Measurements from ENCODE around the gene ACTRT2.

ACTRT2 gene

DNA sequence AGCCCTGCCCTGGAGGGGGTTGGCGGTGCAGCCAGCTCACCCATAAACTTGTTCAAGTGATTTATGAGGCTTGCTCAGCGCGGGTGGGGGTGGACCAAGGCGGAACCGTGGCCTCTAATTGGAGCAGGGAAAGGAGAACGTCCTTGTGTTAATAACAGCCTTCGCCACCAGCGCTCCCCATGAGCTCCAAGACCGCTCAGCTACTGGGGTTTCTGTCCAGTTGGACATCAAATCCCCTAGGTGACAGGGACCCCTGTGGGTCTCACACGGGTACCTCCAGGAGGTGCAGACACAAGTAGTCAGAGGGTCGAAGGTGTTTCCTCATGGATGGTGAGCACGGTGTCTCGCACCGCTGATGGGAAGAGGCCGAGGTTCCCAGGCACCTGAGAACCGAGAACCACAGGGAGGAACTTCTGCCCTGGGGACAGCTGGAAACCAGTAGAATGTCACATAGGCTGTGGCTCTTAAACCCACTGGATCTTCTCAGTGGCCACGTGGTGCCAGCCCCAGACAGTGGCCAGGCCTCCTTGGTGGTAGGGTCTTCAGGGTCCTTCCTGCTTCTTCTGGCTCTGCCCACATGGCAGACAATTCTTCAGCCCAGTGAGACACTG, 3.7 kb upstream of the ACTRT2 start:
- DNase-seq (ENCODE audit: low read depth, low spot score), result no peak

DNA sequence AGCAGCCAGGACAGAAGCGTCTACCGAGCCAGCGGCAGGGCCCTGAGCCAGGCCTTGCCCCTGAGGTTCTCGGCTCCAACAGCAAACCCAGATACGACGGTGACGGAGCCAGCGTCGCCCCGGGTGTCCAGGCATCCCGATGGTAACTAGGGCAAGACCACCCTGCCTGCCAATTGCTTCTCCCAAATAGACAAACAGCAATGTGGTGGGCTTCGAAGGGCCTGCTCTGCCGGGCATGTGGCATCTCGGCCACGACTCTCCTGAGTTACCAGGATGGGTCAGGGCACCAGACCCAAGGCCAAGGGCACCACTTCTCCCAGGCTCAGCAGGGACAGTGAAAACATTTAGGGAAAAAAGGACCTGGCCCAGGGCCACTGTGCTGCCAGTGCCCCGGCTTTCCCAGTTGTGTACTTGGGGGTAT, 3.2 kb upstream of the ACTRT2 start:
- no peak for DNase-seq (ENCODE audit: low read depth, low spot score)

DNA sequence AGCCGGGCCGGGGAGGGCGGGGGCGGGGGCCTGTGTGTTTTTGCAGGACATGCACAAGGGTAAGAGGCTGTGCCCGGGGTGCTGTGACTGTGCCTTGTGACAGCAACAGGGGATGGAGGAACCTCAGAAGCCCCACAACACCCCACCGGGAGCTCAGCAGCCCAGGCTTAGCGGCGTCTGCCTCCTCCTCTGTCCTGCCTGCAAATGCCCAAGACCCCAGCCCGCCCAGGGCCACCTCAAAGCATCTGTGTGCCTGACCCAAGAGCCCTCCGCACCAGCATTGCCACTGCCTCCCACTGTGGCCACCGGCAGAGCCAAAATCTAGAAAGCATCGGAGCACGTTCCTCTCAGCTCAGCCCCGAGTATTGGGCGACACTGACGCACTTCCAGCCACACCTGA, 2.7 kb upstream of the ACTRT2 start:
- DNase-seq (ENCODE audit: low read depth, low spot score), result no peak

DNA sequence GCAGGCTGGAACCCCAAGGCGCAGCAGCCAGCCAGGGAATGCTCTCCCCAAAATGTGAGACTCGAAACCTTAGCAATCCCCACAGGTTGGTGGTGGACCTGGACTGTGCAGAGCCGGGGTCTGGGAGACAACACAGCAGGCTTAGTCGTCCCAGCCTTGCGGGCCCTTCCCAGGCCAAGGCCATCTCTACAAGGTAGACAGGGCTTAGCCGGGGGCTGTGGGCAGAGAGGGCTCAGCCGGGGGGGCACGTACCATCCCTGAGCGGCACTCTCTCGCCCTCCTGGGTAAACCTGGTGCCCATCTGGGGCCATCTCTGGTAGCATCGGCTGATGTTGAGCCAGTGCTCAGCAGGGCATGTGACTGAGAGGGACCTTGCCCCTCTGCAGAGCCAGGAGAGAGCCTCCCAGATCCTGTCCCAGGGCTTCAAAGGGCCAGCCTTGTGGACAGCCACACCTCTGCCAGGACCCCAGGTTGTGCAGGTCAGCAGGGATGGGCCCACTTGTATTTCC, 2.2 kb upstream of the ACTRT2 start:
- no peak for DNase-seq (ENCODE audit: low read depth, low spot score)

DNA sequence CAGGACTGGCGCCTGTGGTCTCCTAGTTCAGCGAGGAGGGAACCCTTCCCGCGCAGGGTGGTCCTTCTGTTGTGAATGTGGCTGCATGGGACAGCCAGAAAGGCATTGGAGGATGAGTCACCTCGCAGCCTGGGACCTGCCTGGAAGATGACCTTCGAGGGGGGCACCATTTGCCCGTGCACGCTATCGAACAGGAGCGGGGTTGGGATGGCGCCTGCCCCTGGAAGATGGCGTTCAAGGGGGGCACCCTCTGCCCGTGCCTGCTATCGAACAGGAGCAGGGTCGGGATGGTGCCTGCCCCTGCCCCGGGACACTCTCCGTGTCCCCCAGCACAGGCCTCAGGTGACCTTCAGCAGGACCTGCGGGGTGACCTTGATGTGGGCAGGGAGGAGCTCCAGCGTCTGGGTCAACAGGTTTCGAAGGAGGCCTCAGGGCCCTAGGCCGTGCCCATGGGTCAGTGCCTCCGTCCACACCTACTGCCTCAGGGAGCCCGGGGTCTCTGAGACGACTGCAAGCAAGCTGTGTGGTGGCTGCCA, 1.7 kb upstream of the ACTRT2 start:
- no peak for DNase-seq (ENCODE audit: low read depth, low spot score)

DNA sequence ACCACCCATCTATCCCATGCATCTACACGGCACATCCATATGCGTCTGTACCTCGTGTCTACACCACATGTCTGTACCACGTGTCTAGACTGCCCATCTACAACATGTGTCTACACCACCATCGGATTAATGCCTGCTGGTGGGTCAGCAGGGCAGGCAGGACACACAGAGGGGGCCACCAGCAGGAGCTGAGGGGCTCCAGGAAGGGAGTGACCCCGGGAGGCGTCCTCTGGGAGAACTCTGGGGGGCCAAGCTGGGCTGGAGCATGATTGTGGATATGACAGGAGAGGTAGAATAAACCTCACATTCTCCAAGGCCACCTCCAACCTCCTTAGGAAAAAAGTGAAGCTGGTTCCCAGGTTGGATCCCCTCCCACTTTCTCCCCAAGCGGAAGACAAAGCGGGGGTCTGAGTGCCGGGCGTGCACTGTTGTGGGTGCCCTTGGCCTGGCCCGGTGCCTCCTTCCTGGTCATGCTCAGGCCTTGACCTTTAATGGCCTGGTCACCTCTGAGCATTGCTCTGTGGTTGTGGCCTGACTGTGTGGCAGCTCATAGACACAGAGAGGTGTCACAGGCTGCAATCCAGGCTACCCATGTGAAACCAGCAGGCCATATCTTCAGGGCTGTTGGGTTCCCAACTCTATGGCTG, 881 bp upstream of the ACTRT2 start:
- DNase-seq (ENCODE audit: low read depth, low spot score), result no peak

DNA sequence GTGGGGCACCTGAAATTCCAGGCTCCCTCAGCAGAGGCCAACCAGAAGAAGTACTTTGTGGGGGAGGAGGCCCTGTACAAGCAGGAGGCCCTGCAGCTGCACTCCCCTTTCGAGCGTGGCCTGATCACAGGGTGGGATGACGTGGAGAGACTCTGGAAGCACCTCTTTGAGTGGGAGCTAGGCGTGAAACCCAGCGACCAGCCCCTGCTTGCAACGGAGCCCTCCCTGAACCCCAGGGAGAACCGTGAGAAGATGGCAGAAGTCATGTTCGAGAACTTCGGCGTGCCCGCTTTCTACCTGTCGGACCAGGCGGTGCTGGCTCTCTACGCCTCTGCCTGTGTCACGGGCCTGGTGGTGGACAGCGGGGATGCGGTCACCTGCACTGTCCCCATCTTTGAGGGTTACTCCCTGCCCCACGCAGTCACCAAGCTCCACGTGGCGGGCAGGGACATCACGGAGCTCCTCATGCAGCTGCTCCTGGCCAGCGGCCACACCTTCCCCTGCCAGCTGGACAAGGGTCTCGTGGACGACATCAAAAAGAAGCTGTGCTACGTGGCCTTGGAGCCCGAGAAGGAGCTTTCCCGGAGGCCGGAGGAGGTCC, 634 bp downstream of the ACTRT2 start:
- DNase-seq (ENCODE audit: low read depth, low spot score), result no peak

DNA sequence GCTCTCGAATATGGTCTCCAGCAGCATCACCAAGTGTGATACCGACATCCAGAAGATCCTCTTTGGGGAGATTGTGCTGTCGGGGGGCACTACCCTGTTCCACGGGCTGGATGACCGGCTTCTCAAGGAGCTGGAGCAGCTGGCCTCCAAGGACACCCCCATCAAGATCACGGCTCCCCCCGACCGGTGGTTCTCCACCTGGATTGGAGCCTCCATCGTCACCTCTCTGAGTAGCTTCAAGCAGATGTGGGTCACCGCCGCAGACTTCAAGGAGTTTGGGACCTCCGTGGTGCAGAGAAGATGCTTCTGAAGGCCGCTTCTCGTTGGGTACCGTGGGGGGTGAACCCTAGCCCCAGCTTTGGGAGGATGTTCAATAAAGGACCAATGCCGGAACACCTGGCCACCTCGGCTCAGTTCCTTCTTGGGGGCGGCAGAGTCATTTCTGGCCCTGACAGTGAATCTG, 1.3 kb downstream of the ACTRT2 start:
- no peak for DNase-seq (ENCODE audit: low read depth, low spot score)

DNA sequence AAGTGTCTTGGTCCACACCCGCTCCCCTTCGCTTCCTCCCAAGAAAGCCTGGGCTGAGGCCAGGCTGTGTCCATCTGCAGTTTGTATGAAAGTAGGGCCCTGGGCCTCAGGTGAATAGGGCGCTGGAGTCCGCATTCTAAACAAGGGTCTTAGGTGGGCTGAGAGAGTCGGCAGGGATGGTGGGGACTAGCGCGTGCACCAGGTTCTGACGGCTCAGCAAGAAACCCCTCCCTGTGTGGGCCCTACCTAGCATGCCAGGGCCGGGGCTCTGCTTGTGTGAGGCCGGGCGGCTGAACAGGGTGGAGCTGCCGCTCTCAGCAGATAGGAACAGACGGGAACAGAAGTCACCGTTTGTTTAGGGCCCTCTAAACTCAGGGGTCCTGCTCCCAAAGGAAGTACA, 1.7 kb downstream of the ACTRT2 start:
- no peak for DNase-seq (ENCODE audit: low read depth, low spot score)

DNA sequence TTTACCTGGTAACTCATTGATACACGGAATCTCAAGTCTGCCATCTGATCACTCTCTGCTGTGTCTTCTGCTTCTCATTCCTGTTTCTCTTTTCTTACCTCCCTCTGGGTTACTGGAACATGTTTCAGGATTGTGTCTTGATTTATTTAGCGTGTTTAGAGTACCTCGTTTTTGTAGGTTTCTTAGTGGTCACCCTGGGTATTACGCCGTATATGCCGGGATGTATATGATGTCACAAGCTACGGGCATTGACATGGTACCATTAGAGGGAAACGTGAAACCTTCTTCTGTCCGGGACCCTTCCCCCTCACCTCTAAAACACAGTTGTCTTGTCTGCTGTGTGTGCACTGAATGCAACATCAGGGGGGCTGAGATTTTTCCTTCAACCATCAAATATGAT, 2.8 kb downstream of the ACTRT2 start:
- no peak for DNase-seq (ENCODE audit: low read depth, low spot score)

DNA sequence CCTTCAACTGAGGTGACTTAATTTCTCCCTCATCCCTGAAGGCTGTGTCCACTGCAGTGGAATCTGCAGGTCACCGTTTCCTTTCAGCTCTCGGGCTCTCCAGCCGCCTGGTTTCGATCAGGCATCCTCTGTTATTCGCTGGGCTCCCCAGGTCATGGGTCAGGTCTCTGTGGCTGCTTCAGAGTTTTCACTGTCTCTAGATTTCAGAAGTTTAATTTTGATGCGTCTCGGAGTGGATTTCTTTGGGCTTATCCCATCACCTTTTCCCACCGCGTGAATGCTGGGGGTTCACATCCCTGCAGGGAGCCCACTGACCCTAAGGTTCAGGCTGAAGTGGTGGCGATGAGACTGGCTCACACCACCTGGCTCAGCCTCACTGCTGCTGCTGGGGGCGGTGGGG, 3.3 kb downstream of the ACTRT2 start:
- no peak for DNase-seq (ENCODE audit: low read depth, low spot score)

DNA sequence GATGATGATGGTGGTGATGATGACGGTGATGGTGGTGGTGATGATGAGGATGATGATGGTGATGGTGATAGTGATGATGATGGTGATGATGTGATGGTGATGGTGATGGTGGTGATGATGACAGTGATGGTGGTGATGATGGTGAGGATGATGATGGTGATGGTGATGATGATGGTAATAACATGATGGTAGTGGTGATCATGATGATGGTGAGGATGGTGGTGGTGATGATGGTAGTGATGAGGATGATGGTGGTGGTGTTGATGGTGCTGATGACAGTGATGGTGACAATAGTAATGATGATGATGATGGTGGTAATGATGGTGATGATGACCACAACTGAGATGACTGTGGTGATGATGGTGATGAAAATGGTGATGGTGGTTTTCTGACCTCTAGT, 4.9 kb downstream of the ACTRT2 start:
- DNase-seq (ENCODE audit: low read depth, low spot score), result no peak

DNA sequence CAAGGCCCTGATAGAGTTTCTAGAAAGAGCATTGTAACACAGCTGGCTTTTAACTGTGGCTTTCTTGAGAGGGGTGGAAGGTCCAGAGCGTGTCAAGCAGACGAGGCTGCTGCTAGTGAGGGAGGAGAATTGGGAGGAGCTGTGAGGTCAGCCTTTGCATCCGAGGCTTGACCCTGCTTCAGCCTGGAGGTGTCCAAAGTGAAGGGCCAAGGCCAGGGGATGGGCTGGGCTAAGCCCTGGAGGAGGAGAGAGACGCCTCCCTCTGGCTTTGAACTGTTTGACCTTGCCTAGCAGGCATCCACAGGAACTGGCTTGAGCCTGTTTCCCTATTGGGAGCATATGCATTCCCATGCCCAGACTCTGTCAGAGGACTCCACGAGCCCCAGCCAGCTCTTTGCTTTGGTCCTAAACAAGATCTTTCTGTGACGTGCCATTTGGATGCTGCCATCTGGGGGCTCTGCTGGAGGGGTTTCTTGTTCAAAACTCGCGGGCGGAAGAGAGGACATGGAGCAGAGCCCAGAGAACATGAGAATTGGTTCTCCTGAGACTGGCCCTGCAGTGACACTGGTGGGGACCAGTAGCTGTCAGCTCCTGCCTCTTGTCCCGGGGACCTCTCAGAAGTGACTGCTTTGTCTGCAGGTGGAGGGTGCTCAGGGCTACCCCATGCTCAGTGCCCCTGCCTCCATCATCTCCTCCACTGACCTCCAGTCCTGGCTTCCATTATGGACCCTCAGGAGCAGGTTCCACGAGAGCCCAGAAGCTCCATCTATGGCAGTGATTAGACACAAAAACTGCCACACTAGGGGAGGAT, 5.5 kb downstream of the ACTRT2 start:
- no peak for DNase-seq (ENCODE audit: low read depth, low spot score)

DNA sequence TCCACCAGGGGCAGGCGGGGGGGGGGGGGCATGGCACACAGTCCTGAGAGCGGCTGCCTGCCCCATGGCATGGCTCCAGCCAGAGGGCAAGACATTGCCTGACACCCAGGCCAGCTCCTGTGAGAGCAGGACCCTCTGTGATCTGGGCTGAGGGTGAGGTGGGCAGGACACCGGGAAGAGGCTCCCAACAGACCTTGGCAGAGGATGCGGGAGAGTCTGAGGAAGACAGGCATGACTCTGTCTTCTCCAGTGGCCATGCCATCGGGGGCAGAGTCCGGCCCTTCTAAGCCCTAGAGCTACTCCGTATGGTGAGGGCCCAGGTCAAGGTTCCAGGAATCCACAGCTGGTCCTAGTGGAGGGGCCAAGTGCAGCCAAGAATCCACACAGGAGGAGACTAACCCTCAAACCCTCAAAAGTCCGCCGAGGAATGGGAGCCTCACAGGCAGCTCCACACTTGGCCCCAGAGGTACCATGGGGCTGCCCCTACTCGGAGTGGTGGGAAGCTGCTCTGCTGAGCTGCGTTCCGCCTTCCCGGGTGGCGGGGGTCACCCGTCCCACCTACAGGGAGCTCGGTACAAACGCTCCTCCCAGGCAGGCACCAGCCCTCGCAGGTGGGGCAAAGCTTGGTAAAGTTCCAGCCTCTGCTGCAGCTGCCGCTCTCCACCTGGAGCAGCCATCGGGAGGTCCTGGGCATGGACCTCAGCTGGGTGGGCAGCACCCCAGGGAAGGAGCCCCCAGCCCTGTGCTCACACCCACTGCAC, 6.5 kb downstream of the ACTRT2 start:
- no peak for DNase-seq (ENCODE audit: low read depth, low spot score)

DNA sequence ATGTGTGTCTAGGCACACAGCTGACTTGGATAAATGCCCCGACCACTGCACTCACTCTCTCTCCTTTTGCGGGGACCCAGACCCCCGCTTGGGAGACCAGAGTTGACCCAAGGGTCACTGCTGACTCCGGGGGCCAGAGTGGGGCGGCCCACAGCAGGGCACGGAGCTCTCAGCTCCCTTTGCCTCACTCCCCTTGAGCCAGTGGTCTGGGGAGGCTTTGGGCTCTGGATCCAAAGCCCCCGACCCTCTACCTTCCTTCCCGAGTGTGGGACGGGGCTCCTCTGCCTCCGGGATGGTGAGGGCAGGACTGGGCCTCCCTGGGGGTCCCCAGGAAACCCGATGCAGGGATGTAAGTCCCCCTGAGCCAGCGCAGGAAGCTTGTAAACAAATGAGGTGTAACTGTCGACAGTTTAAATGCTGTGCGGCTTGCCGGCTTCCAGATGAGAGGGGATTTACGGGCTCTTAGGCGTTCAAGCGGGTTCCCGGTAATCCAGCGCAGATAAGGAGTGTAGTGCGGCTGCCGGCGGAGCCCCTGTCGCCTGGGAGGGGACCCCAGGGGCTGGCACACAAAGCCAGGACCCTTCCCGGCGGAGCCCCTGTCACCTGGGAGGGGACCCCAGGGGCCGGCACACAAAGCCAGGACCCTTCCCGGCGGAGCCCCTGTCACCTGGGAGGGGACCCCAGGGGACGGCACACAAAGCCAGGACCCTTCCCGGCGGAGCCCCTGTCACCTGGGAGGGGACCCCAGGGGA, 7.4 kb downstream of the ACTRT2 start:
- no peak for DNase-seq (ENCODE audit: low read depth, low spot score)

DNA sequence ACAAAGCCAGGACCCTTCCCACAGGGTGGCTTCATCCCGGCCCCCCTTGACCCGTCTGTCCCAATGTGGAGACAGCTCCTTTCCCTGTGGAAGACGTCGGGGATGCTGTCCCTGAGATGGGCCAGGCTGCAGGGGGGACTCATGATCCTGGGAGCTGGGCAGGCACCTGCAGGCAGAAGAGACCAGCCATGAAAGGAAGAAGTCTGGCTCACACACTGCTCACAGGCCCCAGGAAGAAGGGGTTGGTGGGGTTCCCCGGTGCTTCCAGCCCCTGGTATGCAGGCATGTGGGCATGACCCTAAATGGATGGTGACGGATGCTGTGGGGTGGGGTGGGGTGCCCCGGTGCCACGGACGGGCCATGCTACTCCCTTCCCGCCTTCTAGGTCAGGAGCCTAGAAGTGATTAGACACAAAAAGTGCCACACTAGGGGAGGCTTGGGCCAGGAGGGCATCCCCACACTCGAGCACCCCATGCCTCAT, 8.3 kb downstream of the ACTRT2 start:
- DNase-seq (ENCODE audit: low read depth, low spot score), result no peak

DNA sequence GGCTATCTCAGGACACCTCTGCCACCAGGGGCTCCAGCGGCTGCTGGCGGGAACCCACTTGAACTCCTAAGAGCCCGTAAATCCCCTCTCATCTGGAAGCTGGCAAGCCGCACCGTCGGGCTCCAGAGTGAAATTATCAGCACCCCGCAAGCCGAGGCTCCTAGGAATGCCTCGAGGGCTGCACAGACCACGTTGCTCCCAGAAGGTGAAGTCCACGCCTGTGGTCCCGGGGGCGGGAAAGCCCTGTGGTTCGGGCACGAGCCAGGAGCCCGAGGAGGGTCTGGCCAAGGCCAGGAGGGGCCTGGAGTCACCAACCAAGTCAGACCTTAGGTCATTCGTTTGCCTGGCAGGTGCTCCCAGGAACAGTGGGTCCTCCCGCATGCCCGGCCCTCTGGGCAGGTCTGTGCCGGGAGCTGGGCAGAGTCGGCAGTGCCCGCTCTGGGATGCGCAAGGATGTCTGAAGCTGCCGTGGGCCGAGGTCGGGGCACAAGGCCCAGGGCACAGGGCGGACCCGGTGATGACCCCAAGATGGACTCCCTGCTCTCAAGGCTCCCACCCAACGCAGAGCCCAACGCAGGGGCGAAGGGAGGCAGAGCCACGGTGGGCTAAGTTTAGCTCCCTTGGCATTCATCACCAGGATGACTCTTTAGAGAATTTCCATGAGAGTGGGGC, 8.9 kb downstream of the ACTRT2 start:
- DNase-seq (ENCODE audit: low read depth, low spot score), result no peak

DNA sequence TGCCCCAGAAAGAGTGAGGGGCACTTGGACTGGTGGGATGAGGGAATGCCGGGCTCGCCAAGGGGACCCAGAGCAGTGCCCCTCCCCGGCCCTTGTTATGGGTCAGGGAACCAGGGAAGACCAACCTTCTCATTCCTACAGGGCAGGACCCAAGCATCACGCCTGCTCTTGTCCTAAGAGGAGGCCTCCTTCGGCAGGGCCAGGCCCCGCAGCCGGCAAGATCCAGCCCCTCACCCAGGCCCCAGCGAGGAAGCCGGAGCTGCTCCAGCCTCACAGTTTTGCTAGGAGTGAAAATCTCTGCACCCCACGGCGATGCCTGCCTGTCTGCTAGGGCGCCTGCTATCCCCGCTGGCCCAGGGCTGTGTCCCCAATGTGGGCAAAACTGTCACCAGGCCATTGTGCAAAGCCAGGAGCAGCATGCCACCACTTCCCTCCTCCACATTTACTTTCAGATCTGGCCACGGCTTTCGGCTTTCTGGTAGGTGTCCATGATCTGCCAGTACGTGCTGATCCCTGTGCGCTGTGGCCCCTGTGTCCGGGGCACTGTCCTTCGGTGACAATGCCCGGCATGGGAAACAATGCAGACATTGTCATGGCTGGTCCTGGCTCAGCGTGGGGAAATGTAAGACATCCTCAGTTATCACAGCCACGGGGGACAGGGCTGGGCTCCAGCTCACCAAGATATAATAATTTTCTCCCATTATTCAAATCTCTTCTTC, 9.6 kb downstream of the ACTRT2 start:
- DNase-seq (ENCODE audit: low read depth, low spot score), result no peak

All from astrocyte of the hippocampus (primary cell).